ENCODE data around the gene SERINC2. TPM values are rescaled to one million over a fixed set of nuclear protein-coding genes. Genes with fewer than 3 reads are reported as not detected.

The SERINC2 gene
- total RNA-seq, 1 donor from 2014 or later: 17.4 TPM

- no peak for TF ChIP-seq POLR2A (IDR thresholded peaks at IDR 0.05)
- TF ChIP-seq POLR2AphosphoS5 (IDR thresholded peaks at IDR 0.05; ENCODE audit: insufficient read depth in 1 of 2, low read depth in 1 of 2): no peak
- TF ChIP-seq, protein P1, sequence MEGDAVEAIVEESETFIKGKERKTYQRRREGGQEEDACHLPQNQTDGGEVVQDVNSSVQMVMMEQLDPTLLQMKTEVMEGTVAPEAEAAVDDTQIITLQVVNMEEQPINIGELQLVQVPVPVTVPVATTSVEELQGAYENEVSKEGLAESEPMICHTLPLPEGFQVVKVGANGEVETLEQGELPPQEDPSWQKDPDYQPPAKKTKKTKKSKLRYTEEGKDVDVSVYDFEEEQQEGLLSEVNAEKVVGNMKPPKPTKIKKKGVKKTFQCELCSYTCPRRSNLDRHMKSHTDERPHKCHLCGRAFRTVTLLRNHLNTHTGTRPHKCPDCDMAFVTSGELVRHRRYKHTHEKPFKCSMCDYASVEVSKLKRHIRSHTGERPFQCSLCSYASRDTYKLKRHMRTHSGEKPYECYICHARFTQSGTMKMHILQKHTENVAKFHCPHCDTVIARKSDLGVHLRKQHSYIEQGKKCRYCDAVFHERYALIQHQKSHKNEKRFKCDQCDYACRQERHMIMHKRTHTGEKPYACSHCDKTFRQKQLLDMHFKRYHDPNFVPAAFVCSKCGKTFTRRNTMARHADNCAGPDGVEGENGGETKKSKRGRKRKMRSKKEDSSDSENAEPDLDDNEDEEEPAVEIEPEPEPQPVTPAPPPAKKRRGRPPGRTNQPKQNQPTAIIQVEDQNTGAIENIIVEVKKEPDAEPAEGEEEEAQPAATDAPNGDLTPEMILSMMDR (IDR thresholded peaks at IDR 0.05): no peak
- intact Hi-C loops (cut with DNase I): no loop called here
These were observed 19.8 kb downstream of the SERINC2 start for GRCh38 chr1:31432592-31433395.

DNA sequence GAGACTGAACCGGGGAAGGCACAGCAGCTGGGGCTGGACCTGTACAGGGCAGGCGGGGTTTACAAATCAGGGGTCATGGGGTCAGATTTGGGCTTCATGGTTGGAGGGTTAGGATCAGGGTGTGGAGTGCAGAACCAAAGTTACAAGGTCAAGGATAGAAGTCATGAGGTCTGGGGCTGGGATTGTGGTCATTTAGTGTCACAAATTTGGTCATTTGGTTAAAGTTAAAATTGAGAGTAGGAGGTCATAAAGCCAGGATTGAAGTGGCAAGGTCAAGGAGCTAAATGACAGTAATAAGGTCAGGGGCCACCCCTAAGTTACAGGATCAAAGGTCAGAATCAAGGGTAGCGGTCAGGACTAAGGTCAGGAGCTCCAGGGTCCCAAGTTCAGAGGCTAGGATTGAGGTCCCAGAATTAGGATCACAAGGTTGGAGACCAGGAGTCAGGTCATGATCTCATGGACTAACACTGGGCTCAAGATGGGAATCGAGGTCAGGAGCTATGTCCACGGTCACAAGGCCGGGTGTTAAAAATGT lies 20.4 kb downstream of the SERINC2 start:
- no peaks in the 10 kb centered on the region for H3K36me3 ChIP-seq
- H3K27me3 ChIP-seq: no peaks in the 10 kb centered on the region
- no peak for DNase-seq (ENCODE audit: extremely low spot score in 2 of 2)
- intact Hi-C loops (cut with DNase I): no loop called here
- H3K4me3 ChIP-seq: no peak overlapping the region
- TF ChIP-seq, protein P1 (IDR thresholded peaks at IDR 0.05): no peak
- TF ChIP-seq POLR2A (IDR thresholded peaks at IDR 0.05) (no peak), POLR2AphosphoS5 (IDR thresholded peaks at IDR 0.05; ENCODE audit: insufficient read depth in 1 of 2, low read depth in 1 of 2) (no peak)
- no peaks in the 10 kb centered on the region for H3K4me1 ChIP-seq
- no peak overlapping the region for H3K27ac ChIP-seq
- no peaks in the 10 kb centered on the region for H3K9me3 ChIP-seq

More at GRCh38 chr1:31432592-31433395, 19.8 kb downstream of the SERINC2 start:
- H3K36me3 ChIP-seq: no peaks in the 10 kb centered on the region
- DNase-seq (ENCODE audit: extremely low spot score in 2 of 2): no peak
- no peak overlapping the region for H3K27ac ChIP-seq
- no peak overlapping the region for H3K4me3 ChIP-seq
- H3K4me1 ChIP-seq: no peaks in the 10 kb centered on the region
- no peaks in the 10 kb centered on the region for H3K9me3 ChIP-seq
- no peaks in the 10 kb centered on the region for H3K27me3 ChIP-seq

DNA sequence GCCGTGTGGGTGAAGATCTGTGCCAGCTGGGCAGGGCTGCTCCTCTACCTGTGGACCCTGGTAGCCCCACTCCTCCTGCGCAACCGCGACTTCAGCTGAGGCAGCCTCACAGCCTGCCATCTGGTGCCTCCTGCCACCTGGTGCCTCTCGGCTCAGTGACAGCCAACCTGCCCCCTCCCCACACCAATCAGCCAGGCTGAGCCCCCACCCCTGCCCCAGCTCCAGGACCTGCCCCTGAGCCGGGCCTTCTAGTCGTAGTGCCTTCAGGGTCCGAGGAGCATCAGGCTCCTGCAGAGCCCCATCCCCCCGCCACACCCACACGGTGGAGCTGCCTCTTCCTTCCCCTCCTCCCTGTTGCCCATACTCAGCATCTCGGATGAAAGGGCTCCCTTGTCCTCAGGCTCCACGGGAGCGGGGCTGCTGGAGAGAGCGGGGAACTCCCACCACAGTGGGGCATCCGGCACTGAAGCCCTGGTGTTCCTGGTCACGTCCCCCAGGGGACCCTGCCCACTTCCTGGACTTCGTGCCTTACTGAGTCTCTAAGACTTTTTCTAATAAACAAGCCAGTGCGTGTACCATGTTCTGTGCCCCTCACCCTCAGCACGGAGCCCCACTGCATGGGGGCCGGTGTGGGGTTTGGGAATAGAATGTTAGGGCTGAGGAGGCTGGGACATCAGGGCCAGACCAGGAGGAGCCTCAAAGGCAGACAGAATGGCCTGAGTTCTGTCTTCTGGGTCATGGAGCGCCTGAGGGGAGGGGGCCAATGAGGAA lies 21.3 kb downstream of the SERINC2 start:
- Histone ChIP-seq H3K4me1 (no peaks in the 10 kb centered on the region), H3K9me3 (no peaks in the 10 kb centered on the region), H3K4me3 (no peak overlapping the region), H3K27me3 (no peaks in the 10 kb centered on the region), H3K36me3 (no peaks in the 10 kb centered on the region), H3K27ac (no peak overlapping the region)
- intact Hi-C loops (cut with DNase I): no loop called here
- no peak for TF ChIP-seq POLR2A (IDR thresholded peaks at IDR 0.05)
- TF ChIP-seq, protein P1 (IDR thresholded peaks at IDR 0.05): no peak
- no peak for TF ChIP-seq POLR2AphosphoS5 (IDR thresholded peaks at IDR 0.05; ENCODE audit: insufficient read depth in 1 of 2, low read depth in 1 of 2)
- DNase-seq (ENCODE audit: extremely low spot score in 2 of 2): no peak

GRCh38 chr1:31434979-31435378 lies 22.0 kb downstream of the SERINC2 start:
- TF ChIP-seq, protein P1 (IDR thresholded peaks at IDR 0.05): no peak
- no peak for TF ChIP-seq POLR2A (IDR thresholded peaks at IDR 0.05)
- TF ChIP-seq POLR2AphosphoS5 (IDR thresholded peaks at IDR 0.05; ENCODE audit: insufficient read depth in 1 of 2, low read depth in 1 of 2): no peak
- no peak overlapping the region for H3K4me3 ChIP-seq
- no peak overlapping the region for H3K27ac ChIP-seq
- no peaks in the 10 kb centered on the region for H3K36me3 ChIP-seq
- DNase-seq (ENCODE audit: extremely low spot score in 2 of 2): no peak
- H3K4me1 ChIP-seq: no peaks in the 10 kb centered on the region
- no peaks in the 10 kb centered on the region for H3K27me3 ChIP-seq
- no peaks in the 10 kb centered on the region for H3K9me3 ChIP-seq
- intact Hi-C loops (cut with DNase I): no loop called here

Data from vagina (tissue), 2 donors.